Erythroblast (primary cell): ENCODE measurements around the gene SERINC5.

Experiments
- GATA1 ChIP-seq: IDR thresholded peaks from 2 replicates; pipeline ENCODE4 v1.6.1; 2011; ENCODE audit warnings: low read depth, mild to moderate bottlenecking, control low read depth, low read length, moderate library complexity
- POLR2A ChIP-seq: IDR thresholded peaks from 2 replicates; pipeline ENCODE4 v1.6.1; 2011; ENCODE audit warnings: mild to moderate bottlenecking, low read length

GRCh38 chr5:80159133-80159815, 96.6 kb downstream of the SERINC5 start:
- TF ChIP-seq POLR2A (no peak), GATA1 (no peak)
